Spleen (tissue), 11 donors: ENCODE measurements around the gene VAMP3. TPM values are rescaled to one million over a fixed set of nuclear protein-coding genes. Genes with fewer than 3 reads are reported as not detected.

Source experiments
- DNase-seq: peaks from one replicate; pipeline ENCODE4 v3.0.0-alpha.2; 2020
- H3K27ac ChIP-seq, 8 donors: fragments of 200-600 bp; sonication (generic) in 7 of 8; 1 replicate in 4 of 8; 2 replicates in 4 of 8; pipeline versions ENCODE4 v1.5.0 to v1.8.0; 2016 to 2021; ENCODE audit warnings: inconsistent platforms in 4 of 8, mild to moderate bottlenecking in 4 of 8, moderate library complexity in 1 of 8
- H3K27me3 ChIP-seq, 7 donors: fragments of 200-600 bp; sonication (generic) in 6 of 7; replicated peaks in 1 of 7; 1 replicate in 4 of 7; 2 replicates in 3 of 7; pipeline versions ENCODE4 v1.5.0 to v1.8.0; 2016 to 2021; ENCODE audit warnings: inconsistent platforms in 3 of 7, mild to moderate bottlenecking in 1 of 7
- H3K36me3 ChIP-seq, 6 donors: fragments of 200-600 bp; sonication (generic) in 5 of 6; 1 replicate in 4 of 6; 2 replicates in 2 of 6; pipeline versions ENCODE4 v1.5.0 to v1.8.0; 2016 to 2021; ENCODE audit warnings: inconsistent platforms in 2 of 6
- H3K4me1 ChIP-seq, 6 donors: fragments of 200-600 bp; sonication (generic) in 5 of 6; 1 replicate in 3 of 6; 2 replicates in 3 of 6; pipeline versions ENCODE4 v1.5.0 to v1.8.0; 2016 to 2021; ENCODE audit warnings: inconsistent platforms in 3 of 6
- H3K4me3 ChIP-seq, 8 donors: fragments of 200-600 bp; sonication (generic) in 7 of 8; 1 replicate in 4 of 8; 2 replicates in 4 of 8; pipeline versions ENCODE4 v1.5.0 to v1.8.0; 2016 to 2021; ENCODE audit warnings: inconsistent platforms in 4 of 8, mild to moderate bottlenecking in 4 of 8, moderate library complexity in 2 of 8
- H3K9me3 ChIP-seq, 8 donors: fragments of 200-600 bp; sonication (generic) in 7 of 8; 1 replicate in 4 of 8; 2 replicates in 4 of 8; pipeline versions ENCODE4 v1.5.0 to v1.8.0; 2016 to 2021; ENCODE audit warnings: inconsistent platforms in 4 of 8
- POLR2A ChIP-seq, 3 donors: fragments of 450-650 bp; IDR thresholded peaks; one replicate each; pipeline ENCODE4 v1.5.1; 2017; ENCODE audit warnings: antibody characterized with exemption in 3 of 3, mild to moderate bottlenecking in 1 of 3
- POLR2AphosphoS5 ChIP-seq, 3 donors: sonication (generic); formaldehyde crosslinking; IDR thresholded peaks; one replicate each; pipeline ENCODE4 v1.5.1; 2017; ENCODE audit warnings: antibody characterized with exemption in 3 of 3
- WGBS, 5 donors: extraction: QIAGEN DNeasy Blood & Tissue Kit in 3 of 5; methylation state at CpG; one replicate each; pipeline versions ENCODE4 v1.1.5 to v1.1.7; 2013 to 2018; 5-methylcytosine and 5-hydroxymethylcytosine counted together
- intact Hi-C: fragments of 100-400 bp; cut with DNase I; formaldehyde crosslinking; loops from one replicate; pipeline ENCODE4 v1.15.0; 2023; ENCODE audit warnings: low total_unique reads
- polyA plus RNA-seq, 3 donors: library from polyadenylated mRNA; stranded (reverse); fragments of 200-250 nt; gene quantifications; one replicate each; pipeline ENCODE4 v1.2.1, GENCODE V29; 2013
- total RNA-seq, 7 donors: library from RNA; depleted of rRNA in 3 of 7; stranded (reverse); fragments of >200 nt in 3 of 7; fragmentation: NEBNext Ultra II Directional in 4 of 7; extraction: Animal tissue kit (Norgen Biotek cat#: 25700) in 4 of 7; gene quantifications; one replicate each; pipeline versions ENCODE4 v1.1.0 to v1.2.1, GENCODE V29; 2016 to 2021
- TF ChIP-seq, protein P1 (sequence below), 11 experiments: fragments of 200-600 bp in 7 of 11; fragments of 450-650 bp in 4 of 11; sonication (generic) in 4 of 11; IDR thresholded peaks in 8 of 11; conservative IDR thresholded peaks in 3 of 11; 1 replicate in 7 of 11; 2 replicates in 4 of 11; pipeline versions ENCODE4 v1.4.0 to v1.8.0; 2016 to 2021; ENCODE audit warnings: antibody characterized with exemption in 11 of 11, inconsistent platforms in 4 of 11, mild to moderate bottlenecking in 1 of 11
- donor health status: healthy with polysubstance abuse.
- donor health status: DM: no; HTN: no; CAD: no; lungs with moderate emphysema.
- donor health status: DM: no; HTN: no; CAD: no.
- donor health status: Bipolar disorder and iron deficiency.
- donor health status: healthy.
- donor health status: DM: no; HTN: no; CAD: no.
- donor health status: DM: yes; HTN: yes; CAD: no.

Gene VAMP3
- total and polyA plus RNA-seq, 10 donors: 29.9 to 181 (median 81.6) TPM

DNA sequence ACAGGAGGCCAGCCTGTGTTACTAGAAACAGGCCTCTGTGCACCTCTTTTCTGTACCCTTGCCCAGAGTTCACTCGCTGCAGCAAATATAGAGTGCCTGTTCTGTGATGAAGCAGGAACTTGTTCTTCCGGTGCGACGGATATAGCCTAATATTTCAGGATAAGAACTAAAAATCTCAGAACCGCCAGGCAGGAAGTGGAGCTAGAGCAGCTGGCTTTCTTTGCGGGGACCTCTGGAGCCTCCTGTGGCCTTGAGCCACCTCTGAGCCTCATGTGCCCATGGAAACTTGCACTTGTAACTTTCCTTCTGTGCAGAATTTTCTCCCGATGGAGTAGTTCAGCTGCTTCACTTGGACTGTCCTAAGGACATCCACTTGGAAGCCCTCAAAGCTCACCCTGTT, 44.5 kb upstream of the VAMP3 start:
- intact Hi-C loops: no loop called here
- H3K36me3 ChIP-seq: no peaks in the 10 kb centered on the region
- H3K27me3 ChIP-seq: no peaks in the 10 kb centered on the region
- H3K27ac ChIP-seq: peak overlapping the region in 5 of 8 donors; percentile 40 to 73 (median 51)
- no peaks in the 10 kb centered on the region for H3K9me3 ChIP-seq
- no peak for DNase-seq
- H3K4me3 ChIP-seq: no peak overlapping the region
- TF ChIP-seq, protein P1, sequence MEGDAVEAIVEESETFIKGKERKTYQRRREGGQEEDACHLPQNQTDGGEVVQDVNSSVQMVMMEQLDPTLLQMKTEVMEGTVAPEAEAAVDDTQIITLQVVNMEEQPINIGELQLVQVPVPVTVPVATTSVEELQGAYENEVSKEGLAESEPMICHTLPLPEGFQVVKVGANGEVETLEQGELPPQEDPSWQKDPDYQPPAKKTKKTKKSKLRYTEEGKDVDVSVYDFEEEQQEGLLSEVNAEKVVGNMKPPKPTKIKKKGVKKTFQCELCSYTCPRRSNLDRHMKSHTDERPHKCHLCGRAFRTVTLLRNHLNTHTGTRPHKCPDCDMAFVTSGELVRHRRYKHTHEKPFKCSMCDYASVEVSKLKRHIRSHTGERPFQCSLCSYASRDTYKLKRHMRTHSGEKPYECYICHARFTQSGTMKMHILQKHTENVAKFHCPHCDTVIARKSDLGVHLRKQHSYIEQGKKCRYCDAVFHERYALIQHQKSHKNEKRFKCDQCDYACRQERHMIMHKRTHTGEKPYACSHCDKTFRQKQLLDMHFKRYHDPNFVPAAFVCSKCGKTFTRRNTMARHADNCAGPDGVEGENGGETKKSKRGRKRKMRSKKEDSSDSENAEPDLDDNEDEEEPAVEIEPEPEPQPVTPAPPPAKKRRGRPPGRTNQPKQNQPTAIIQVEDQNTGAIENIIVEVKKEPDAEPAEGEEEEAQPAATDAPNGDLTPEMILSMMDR (IDR thresholded peaks at IDR 0.05 in 8 of 11, conservative IDR thresholded peaks at IDR 0.05 in 3 of 11): no peak
- TF ChIP-seq POLR2A (IDR thresholded peaks at IDR 0.05) (no peak), POLR2AphosphoS5 (IDR thresholded peaks at IDR 0.05) (peak in 2 of 3 donors; percentile 45 to 61)
- WGBS, 5 donors: 2 to 18% (median 5%) methylated on average over 7 of the region's 7 CpGs
- H3K4me1 ChIP-seq: peaks cover 0 to 58% (median 25%) of the 10 kb centered on the region in 6 donors

DNA sequence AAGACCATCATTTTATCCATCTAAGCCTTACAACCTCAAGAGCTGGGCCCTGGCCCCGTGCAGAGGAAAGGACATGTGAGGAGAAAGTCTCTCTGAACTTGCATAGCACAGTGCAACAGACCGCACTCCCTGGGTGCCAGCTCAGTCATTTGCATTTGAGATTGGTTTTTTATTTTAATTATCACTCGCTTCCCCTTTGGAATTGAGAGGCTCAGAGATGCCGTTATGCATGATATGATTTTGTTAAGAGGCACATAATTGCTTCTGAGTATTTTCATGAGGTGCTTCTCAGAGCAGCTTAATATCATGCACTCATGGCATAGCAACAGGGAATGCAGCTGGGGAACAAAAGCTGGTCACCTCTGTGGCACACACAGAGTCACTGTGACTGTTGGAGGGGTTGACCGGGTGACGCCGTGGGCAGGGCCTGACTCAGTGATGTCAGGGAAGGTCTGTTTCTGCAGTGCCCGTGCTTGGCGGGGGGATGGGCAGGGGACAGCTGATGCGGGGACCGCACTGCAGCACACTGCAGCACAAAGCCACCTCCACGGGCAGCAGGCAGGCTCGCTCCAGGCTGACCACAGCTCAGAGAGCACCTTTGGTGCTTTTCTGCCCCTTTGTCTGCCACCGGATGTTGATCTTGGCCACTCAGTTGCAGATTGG, 43.2 kb upstream of the VAMP3 start:
- intact Hi-C loops: no loop called here
- TF ChIP-seq POLR2AphosphoS5 (IDR thresholded peaks at IDR 0.05): no peak
- no peak for TF ChIP-seq POLR2A (IDR thresholded peaks at IDR 0.05)
- TF ChIP-seq, protein P1 (IDR thresholded peaks at IDR 0.05 in 8 of 11, conservative IDR thresholded peaks at IDR 0.05 in 3 of 11): no peak
- H3K4me1 ChIP-seq: peaks cover 0 to 48% (median 24%) of the 10 kb centered on the region in 6 donors
- 81 to 92% (median 87%) methylated on average over 14 of the region's 14 CpGs for WGBS, 5 donors
- no peaks in the 10 kb centered on the region for H3K9me3 ChIP-seq
- H3K27me3 ChIP-seq: no peaks in the 10 kb centered on the region
- H3K36me3 ChIP-seq: no peaks in the 10 kb centered on the region
- H3K27ac ChIP-seq: peak overlapping the region in 2 of 8 donors; percentile 71 to 73
- no peak for DNase-seq
- H3K4me3 ChIP-seq: no peak overlapping the region

DNA sequence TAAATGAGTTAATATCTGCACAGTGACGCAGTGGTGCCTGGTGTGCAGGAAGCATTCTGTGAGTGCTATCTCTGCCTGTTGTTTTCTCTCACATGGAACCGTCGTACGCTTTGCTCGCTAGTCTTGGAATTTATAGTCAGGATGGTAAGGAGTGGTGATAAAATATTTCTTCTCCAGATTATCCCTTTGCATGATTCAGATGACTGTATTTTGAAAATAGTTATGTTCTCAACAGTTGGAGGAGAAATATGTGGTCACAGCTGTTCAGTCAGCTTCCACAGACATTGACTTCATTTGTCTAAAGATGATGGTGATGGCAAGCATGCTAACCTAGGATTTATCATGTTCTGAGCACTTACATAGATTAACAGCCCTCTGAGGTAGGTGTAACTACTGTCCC, 41.3 kb upstream of the VAMP3 start:
- H3K4me3 ChIP-seq: no peak overlapping the region
- no peaks in the 10 kb centered on the region for H3K9me3 ChIP-seq
- 94 to 96% (median 96%) methylated on average over 5 of the region's 5 CpGs for WGBS, 5 donors
- TF ChIP-seq, protein P1 (IDR thresholded peaks at IDR 0.05 in 8 of 11, conservative IDR thresholded peaks at IDR 0.05 in 3 of 11): no peak
- TF ChIP-seq POLR2A (IDR thresholded peaks at IDR 0.05) (no peak), POLR2AphosphoS5 (IDR thresholded peaks at IDR 0.05) (no peak)
- no peaks in the 10 kb centered on the region for H3K27me3 ChIP-seq
- H3K36me3 ChIP-seq: no peaks in the 10 kb centered on the region
- DNase-seq: no peak
- H3K4me1 ChIP-seq: peaks cover 0 to 44% (median 24%) of the 10 kb centered on the region in 6 donors
- intact Hi-C loops: no loop called here
- no peak overlapping the region for H3K27ac ChIP-seq

DNA sequence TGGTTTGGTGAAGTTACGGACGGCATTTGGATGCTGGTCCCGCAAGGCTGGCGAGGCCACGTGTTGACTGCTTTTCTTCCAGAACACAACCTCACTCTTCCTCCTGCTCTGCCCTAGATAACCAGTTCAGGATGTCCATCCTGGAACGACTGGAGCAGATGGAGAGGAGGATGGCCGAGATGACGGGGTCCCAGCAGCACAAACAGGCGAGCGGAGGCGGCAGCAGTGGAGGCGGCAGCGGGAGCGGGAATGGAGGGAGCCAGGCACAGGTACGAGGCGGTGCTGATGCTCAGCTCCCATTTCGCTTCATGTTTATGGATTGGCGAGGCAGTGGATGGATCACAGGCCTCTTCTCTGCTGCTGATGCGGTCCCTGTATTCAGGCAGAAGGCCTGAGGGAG, 38.8 kb upstream of the VAMP3 start:
- H3K27ac ChIP-seq: no peak overlapping the region
- 87 to 95% (median 89%) methylated on average over 19 of the region's 19 CpGs for WGBS, 5 donors
- H3K4me1 ChIP-seq: peaks cover 0 to 31% (median 10%) of the 10 kb centered on the region in 6 donors
- no peaks in the 10 kb centered on the region for H3K27me3 ChIP-seq
- peaks cover 0 to 5% (median 0%) of the 10 kb centered on the region in 6 donors for H3K36me3 ChIP-seq
- H3K9me3 ChIP-seq: no peaks in the 10 kb centered on the region
- H3K4me3 ChIP-seq: no peak overlapping the region
- no peak for TF ChIP-seq POLR2A (IDR thresholded peaks at IDR 0.05)
- no peak for TF ChIP-seq POLR2AphosphoS5 (IDR thresholded peaks at IDR 0.05)
- TF ChIP-seq, protein P1 (IDR thresholded peaks at IDR 0.05 in 8 of 11, conservative IDR thresholded peaks at IDR 0.05 in 3 of 11): no peak
- intact Hi-C loops: no loop called here
- DNase-seq: no peak
